ENCODE measurements around the gene EEF1AKMT2.

DNA sequence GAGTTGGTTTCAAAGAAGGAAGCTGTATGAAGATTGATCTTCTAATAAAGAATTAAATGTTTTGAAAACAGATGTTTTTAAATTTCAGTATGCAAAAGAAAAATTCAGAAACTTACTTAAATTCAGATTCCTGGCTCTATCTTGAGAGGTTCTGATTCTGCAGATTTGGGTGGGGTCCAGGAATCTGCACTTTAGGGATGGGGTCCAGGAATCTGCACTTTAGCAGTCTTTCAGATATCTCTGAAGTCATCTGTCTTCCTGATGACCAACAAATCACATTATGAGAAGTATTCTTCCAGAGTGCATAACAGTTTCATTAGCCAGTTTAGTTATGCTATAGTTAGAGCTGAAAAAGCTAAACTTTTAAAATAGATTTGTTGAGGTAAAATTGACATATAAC is 34.0 kb upstream of the EEF1AKMT2 start:
- TF ChIP-seq, protein P1, sequence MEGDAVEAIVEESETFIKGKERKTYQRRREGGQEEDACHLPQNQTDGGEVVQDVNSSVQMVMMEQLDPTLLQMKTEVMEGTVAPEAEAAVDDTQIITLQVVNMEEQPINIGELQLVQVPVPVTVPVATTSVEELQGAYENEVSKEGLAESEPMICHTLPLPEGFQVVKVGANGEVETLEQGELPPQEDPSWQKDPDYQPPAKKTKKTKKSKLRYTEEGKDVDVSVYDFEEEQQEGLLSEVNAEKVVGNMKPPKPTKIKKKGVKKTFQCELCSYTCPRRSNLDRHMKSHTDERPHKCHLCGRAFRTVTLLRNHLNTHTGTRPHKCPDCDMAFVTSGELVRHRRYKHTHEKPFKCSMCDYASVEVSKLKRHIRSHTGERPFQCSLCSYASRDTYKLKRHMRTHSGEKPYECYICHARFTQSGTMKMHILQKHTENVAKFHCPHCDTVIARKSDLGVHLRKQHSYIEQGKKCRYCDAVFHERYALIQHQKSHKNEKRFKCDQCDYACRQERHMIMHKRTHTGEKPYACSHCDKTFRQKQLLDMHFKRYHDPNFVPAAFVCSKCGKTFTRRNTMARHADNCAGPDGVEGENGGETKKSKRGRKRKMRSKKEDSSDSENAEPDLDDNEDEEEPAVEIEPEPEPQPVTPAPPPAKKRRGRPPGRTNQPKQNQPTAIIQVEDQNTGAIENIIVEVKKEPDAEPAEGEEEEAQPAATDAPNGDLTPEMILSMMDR (IDR thresholded peaks at IDR 0.05): no peak
- TF ChIP-seq POLR2A (IDR thresholded peaks at IDR 0.05) (no peak), EP300 (IDR thresholded peaks at IDR 0.05) (no peak), POLR2AphosphoS5 (IDR thresholded peaks at IDR 0.05) (no peak)
